ENCODE results near the gene YEATS4.

DNA sequence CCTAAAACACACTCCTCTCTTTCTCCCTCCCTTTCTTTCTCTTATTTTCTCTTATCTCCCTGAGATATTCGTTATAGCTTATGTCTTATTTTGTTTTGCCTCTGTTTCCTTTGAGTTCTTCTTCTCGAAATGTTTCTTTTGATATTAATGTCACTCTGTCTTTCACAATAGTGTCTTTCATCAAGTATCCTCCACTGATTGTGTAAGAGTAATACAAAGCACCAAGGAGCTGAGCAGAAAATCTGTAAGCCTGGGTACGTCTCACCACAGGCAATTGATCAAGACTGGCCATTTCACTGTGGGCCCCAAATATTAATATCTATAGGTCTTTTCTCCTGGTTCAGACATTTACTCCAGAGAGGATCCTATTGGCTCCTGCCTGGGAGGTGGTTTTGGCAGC, 16.2 kb upstream of the YEATS4 start:
- TF ChIP-seq, protein P1, sequence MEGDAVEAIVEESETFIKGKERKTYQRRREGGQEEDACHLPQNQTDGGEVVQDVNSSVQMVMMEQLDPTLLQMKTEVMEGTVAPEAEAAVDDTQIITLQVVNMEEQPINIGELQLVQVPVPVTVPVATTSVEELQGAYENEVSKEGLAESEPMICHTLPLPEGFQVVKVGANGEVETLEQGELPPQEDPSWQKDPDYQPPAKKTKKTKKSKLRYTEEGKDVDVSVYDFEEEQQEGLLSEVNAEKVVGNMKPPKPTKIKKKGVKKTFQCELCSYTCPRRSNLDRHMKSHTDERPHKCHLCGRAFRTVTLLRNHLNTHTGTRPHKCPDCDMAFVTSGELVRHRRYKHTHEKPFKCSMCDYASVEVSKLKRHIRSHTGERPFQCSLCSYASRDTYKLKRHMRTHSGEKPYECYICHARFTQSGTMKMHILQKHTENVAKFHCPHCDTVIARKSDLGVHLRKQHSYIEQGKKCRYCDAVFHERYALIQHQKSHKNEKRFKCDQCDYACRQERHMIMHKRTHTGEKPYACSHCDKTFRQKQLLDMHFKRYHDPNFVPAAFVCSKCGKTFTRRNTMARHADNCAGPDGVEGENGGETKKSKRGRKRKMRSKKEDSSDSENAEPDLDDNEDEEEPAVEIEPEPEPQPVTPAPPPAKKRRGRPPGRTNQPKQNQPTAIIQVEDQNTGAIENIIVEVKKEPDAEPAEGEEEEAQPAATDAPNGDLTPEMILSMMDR (IDR thresholded peaks at IDR 0.05) = no peak
- TF ChIP-seq POLR2A (IDR thresholded peaks at IDR 0.05) = no peak

All from uterus (tissue), 2 donors.